Liver (tissue), 3 donors: Measurements from ENCODE around the gene RBP4.

ENCODE experiments used
- GABPA ChIP-seq, 2 donors: IDR thresholded peaks in 1 of 2; conservative IDR thresholded peaks in 1 of 2; 2 replicates each; pipeline ENCODE4 v1.6.1; 2016; ENCODE audit warnings: antibody characterized with exemption in 2 of 2, mild to moderate bottlenecking in 1 of 2, moderate library complexity in 1 of 2
- HNF4G ChIP-seq: IDR thresholded peaks from 2 replicates; pipeline ENCODE4 v1.6.1; 2016; ENCODE audit warnings: antibody characterized with exemption
- RAD21 ChIP-seq, 2 donors: IDR thresholded peaks; 2 replicates each; pipeline ENCODE4 v1.6.1; 2016; ENCODE audit warnings: antibody characterized with exemption in 2 of 2, mild to moderate bottlenecking in 2 of 2
- RXRA ChIP-seq, 2 donors: IDR thresholded peaks; 2 replicates each; pipeline ENCODE4 v1.6.1; 2017 to 2018; ENCODE audit warnings: antibody characterized with exemption in 2 of 2, mild to moderate bottlenecking in 1 of 2
- SP1 ChIP-seq: IDR thresholded peaks from 2 replicates; pipeline ENCODE4 v1.6.1; 2018; ENCODE audit warnings: antibody characterized with exemption, mild to moderate bottlenecking
- TAF1 ChIP-seq: conservative IDR thresholded peaks from 2 replicates; pipeline ENCODE4 v1.6.1; 2016; ENCODE audit warnings: antibody characterized with exemption, mild to moderate bottlenecking
- YY1 ChIP-seq: IDR thresholded peaks from 2 replicates; pipeline ENCODE4 v1.6.1; 2016; ENCODE audit warnings: antibody characterized with exemption, mild to moderate bottlenecking
- TF ChIP-seq, protein P1 (sequence below): fragments of 150-350 bp; IDR thresholded peaks from 2 replicates; pipeline ENCODE4 v1.5.1; 2017; ENCODE audit warnings: improper control_type of control experiment, low read depth, low read length; ENCODE audit not compliant: missing input control
- TF ChIP-seq, protein P2 (sequence below): IDR thresholded peaks from 2 replicates; pipeline ENCODE4 v1.6.1; 2016; ENCODE audit warnings: antibody characterized with exemption
- TF ChIP-seq, protein P3 (sequence below): IDR thresholded peaks from 2 replicates; pipeline ENCODE4 v1.6.1; 2016; ENCODE audit warnings: antibody characterized with exemption
- TF ChIP-seq, protein P4 (sequence below): IDR thresholded peaks from 2 replicates; pipeline ENCODE4 v1.6.1; 2016; ENCODE audit warnings: antibody characterized with exemption
- donor health status: healthy.
- donor health status: healthy.

- TF ChIP-seq RAD21 (IDR thresholded peaks at IDR 0.05) (no peak), SP1 (no peak), RXRA (IDR thresholded peaks at IDR 0.05) (no peak), YY1 (no peak), HNF4G (no peak), GABPA (IDR thresholded peaks at IDR 0.05 in 1 of 2, conservative IDR thresholded peaks at IDR 0.05 in 1 of 2) (no peak), TAF1 (no peak)
- TF ChIP-seq, protein P1, sequence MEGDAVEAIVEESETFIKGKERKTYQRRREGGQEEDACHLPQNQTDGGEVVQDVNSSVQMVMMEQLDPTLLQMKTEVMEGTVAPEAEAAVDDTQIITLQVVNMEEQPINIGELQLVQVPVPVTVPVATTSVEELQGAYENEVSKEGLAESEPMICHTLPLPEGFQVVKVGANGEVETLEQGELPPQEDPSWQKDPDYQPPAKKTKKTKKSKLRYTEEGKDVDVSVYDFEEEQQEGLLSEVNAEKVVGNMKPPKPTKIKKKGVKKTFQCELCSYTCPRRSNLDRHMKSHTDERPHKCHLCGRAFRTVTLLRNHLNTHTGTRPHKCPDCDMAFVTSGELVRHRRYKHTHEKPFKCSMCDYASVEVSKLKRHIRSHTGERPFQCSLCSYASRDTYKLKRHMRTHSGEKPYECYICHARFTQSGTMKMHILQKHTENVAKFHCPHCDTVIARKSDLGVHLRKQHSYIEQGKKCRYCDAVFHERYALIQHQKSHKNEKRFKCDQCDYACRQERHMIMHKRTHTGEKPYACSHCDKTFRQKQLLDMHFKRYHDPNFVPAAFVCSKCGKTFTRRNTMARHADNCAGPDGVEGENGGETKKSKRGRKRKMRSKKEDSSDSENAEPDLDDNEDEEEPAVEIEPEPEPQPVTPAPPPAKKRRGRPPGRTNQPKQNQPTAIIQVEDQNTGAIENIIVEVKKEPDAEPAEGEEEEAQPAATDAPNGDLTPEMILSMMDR = no peak
- TF ChIP-seq, protein P2, sequence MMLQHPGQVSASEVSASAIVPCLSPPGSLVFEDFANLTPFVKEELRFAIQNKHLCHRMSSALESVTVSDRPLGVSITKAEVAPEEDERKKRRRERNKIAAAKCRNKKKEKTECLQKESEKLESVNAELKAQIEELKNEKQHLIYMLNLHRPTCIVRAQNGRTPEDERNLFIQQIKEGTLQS = no peak
- TF ChIP-seq, protein P3, sequence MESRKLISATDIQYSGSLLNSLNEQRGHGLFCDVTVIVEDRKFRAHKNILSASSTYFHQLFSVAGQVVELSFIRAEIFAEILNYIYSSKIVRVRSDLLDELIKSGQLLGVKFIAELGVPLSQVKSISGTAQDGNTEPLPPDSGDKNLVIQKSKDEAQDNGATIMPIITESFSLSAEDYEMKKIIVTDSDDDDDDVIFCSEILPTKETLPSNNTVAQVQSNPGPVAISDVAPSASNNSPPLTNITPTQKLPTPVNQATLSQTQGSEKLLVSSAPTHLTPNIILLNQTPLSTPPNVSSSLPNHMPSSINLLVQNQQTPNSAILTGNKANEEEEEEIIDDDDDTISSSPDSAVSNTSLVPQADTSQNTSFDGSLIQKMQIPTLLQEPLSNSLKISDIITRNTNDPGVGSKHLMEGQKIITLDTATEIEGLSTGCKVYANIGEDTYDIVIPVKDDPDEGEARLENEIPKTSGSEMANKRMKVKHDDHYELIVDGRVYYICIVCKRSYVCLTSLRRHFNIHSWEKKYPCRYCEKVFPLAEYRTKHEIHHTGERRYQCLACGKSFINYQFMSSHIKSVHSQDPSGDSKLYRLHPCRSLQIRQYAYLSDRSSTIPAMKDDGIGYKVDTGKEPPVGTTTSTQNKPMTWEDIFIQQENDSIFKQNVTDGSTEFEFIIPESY = no peak
- TF ChIP-seq, protein P4, sequence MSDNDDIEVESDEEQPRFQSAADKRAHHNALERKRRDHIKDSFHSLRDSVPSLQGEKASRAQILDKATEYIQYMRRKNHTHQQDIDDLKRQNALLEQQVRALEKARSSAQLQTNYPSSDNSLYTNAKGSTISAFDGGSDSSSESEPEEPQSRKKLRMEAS = no peak
These were observed 16.6 kb downstream of the RBP4 start for GRCh38 chr10:93584445-93584844.
